ENCODE measurements around the gene ZNF319. TPM values are rescaled to one million over a fixed set of nuclear protein-coding genes. Genes with fewer than 3 reads are reported as not detected.

The ZNF319 gene
- total RNA-seq, 1 donor from 2014 or later = 11.0 TPM

DNA sequence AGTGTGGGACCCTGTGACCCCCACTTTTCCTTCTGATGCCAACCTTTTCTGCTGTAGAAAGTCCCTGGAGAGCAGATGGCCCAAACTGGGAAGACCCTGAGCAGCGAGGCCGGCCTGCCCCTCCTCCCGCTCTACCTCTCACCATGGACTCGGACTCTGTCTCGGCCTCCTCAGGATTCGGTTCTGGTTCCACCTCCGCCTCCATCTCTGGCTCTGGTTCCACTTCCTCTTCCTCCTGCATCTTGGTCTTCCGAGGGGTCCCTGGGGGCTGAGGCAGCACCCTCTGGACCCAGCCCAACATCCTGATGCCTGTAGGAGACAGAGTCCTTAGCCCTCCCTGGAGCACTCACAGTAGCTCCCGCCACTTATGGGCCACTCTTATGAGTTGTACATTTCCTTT is 33.5 kb downstream of the ZNF319 start:
- no peaks in the 10 kb centered on the region for H3K4me1 ChIP-seq
- no peak for ATAC-seq
- no peak for DNase-seq
- no peak overlapping the region for H3K4me3 ChIP-seq
- no peaks in the 10 kb centered on the region for H3K27me3 ChIP-seq (ENCODE audit: low read depth)
- TF ChIP-seq, protein P1, sequence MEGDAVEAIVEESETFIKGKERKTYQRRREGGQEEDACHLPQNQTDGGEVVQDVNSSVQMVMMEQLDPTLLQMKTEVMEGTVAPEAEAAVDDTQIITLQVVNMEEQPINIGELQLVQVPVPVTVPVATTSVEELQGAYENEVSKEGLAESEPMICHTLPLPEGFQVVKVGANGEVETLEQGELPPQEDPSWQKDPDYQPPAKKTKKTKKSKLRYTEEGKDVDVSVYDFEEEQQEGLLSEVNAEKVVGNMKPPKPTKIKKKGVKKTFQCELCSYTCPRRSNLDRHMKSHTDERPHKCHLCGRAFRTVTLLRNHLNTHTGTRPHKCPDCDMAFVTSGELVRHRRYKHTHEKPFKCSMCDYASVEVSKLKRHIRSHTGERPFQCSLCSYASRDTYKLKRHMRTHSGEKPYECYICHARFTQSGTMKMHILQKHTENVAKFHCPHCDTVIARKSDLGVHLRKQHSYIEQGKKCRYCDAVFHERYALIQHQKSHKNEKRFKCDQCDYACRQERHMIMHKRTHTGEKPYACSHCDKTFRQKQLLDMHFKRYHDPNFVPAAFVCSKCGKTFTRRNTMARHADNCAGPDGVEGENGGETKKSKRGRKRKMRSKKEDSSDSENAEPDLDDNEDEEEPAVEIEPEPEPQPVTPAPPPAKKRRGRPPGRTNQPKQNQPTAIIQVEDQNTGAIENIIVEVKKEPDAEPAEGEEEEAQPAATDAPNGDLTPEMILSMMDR (IDR thresholded peaks at IDR 0.05) = no peak
- no peaks in the 10 kb centered on the region for H3K9me3 ChIP-seq
- no peaks in the 10 kb centered on the region for H3K36me3 ChIP-seq
- intact Hi-C loops (cut with DNase I) = no loop called here
- H3K27ac ChIP-seq = no peak overlapping the region

DNA sequence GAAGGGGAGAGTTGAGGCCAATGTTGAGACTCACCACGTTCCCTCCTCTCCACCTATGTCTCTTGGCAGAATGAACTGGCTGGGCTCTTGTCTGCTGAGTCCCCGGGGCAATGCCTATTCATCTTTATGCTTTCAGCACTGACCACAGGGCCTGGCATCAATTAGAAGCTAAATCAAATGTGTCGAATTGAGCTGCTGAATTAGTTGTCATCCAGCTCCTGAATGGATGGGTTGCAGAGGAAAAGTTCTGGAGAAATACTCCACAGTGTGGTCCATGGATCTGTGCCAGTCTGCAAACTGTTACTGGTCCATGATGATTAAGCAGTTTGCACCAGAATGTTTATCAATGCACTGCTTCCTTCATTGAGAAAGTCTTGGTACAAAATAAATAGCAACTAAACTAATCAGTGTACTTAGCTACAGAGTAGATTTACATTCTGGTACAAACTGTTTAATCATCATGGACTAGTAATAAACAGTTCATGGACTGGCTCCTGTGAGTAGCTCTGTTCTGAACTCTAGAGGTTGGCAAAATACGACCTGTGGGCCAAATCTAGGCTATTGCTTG is 34.2 kb downstream of the ZNF319 start:
- DNase-seq (no peak), ATAC-seq (no peak)
- intact Hi-C loops (cut with DNase I) = no loop called here
- Histone ChIP-seq H3K27ac (no peak overlapping the region), H3K27me3 (ENCODE audit: low read depth) (no peaks in the 10 kb centered on the region), H3K4me1 (no peaks in the 10 kb centered on the region), H3K9me3 (no peaks in the 10 kb centered on the region), H3K36me3 (no peaks in the 10 kb centered on the region), H3K4me3 (no peak overlapping the region)
- TF ChIP-seq, protein P1 (IDR thresholded peaks at IDR 0.05) = no peak

DNA sequence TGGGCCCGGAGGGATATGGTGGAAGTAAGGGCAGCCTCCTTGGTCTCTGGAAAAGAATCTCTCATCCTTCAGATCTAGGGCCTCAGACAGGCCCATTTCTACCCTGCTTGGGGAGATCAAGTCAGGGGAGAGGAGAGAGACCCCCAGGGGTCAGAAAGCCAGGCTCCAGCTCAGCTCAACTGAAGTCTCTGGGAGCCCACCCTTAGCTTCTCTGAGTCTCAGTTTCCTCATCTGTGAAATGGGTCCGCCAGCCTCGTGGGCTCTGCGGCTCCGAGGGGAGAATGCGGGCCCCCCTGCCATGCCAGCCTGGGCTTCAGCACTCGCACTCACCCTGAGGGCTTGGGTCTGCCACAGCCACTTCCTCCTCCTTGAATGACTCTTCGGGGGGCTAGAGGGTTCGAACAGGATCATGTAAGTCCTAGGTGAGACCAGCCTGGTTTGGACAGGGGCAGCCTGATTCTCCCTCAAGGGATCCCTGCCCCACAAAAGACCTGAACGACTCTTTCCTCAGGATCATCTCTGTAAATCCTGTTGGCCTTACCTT is 36.2 kb downstream of the ZNF319 start:
- Histone ChIP-seq H3K27me3 (ENCODE audit: low read depth) (no peaks in the 10 kb centered on the region), H3K4me3 (no peak overlapping the region), H3K27ac (no peak overlapping the region), H3K9me3 (no peaks in the 10 kb centered on the region), H3K4me1 (no peaks in the 10 kb centered on the region), H3K36me3 (no peaks in the 10 kb centered on the region)
- DNase-seq = no peak
- ATAC-seq = no peak
- intact Hi-C loops (cut with DNase I) = no loop called here
- TF ChIP-seq, protein P1 (IDR thresholded peaks at IDR 0.05) = no peak

DNA sequence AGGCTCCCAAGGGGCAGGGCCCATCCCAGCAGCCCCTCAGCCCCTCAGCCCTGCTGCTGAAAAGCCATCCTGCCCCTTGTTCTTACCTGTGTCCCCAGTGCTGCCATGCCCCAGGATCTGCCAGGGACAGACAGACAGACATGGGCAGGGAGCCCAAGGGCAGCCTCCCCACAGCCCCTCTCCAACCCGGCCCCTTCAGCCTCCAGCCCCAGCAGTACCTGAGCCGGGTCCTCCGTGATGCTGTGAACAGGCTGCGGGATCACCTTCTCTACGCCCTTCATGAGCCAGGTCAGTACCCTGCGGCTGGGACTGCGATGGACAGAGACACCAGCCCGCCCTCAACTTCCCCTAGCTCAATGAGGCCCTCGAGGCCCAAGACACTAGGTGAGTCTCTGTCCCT is 37.7 kb downstream of the ZNF319 start:
- TF ChIP-seq, protein P1 (IDR thresholded peaks at IDR 0.05) = no peak
- intact Hi-C loops (cut with DNase I) = no loop called here

DNA sequence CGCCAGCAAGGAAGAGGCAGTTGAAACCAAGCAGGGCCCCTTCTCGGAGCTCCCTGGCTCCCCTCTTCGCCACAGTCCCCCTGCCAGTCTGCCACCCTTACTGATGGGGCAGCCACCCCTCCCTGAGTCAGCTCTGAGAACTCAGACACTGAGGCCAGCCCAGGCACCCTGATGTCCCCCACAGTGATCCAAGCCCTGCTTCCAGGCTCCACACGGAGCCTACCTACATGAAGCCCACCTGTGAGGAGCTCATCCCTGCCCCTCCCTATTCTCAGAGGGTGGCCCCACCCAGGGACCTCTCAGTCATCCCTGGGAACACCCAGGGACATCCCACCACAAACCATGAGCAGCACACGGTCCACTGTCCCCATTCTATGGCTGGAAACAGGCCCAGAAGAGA is 38.4 kb downstream of the ZNF319 start:
- no peaks in the 10 kb centered on the region for H3K27me3 ChIP-seq (ENCODE audit: low read depth)
- no peaks in the 10 kb centered on the region for H3K9me3 ChIP-seq
- no peaks in the 10 kb centered on the region for H3K4me1 ChIP-seq
- DNase-seq (no peak), ATAC-seq (no peak)
- no peaks in the 10 kb centered on the region for H3K36me3 ChIP-seq
- no peak overlapping the region for H3K4me3 ChIP-seq
- H3K27ac ChIP-seq = no peak overlapping the region
- intact Hi-C loops (cut with DNase I) = no loop called here
- TF ChIP-seq, protein P1 (IDR thresholded peaks at IDR 0.05) = no peak

More for the DNA sequence above, 37.7 kb downstream of the ZNF319 start:
- H3K9me3 ChIP-seq = no peaks in the 10 kb centered on the region
- H3K27ac ChIP-seq = no peak overlapping the region
- DNase-seq (no peak), ATAC-seq (no peak)
- H3K4me3 ChIP-seq = no peak overlapping the region
- no peaks in the 10 kb centered on the region for H3K36me3 ChIP-seq
- no peaks in the 10 kb centered on the region for H3K27me3 ChIP-seq (ENCODE audit: low read depth)
- no peaks in the 10 kb centered on the region for H3K4me1 ChIP-seq
